ENCODE results near the gene CDC73. TPM values are rescaled to one million over a fixed set of nuclear protein-coding genes. Genes with fewer than 3 reads are reported as not detected.
"Not testable (repeated sequence)": the region's sequence is repeated elsewhere in the genome, so short reads cannot be mapped to it uniquely, and the experiment has no call there.

CDC73 gene
- total RNA-seq, 1 donor from 2014 or later: 57.7 TPM

GRCh38 chr1:193262661-193263060 lies 140.8 kb downstream of the CDC73 start:
- intact Hi-C loops (cut with DNase I): no loop called here
- DNase-seq (ENCODE audit: low spot score): no peak

- intact Hi-C loops (cut with DNase I): no loop called here
- DNase-seq (ENCODE audit: low spot score): no peak
Measured at GRCh38 chr1:193264313-193265065, 142.7 kb downstream of the CDC73 start.

- intact Hi-C loops (cut with DNase I): no loop called here
- DNase-seq (ENCODE audit: low spot score): no peak
Measured at GRCh38 chr1:193265716-193266115, 143.9 kb downstream of the CDC73 start.

GRCh38 chr1:193266794-193267193 lies 145.0 kb downstream of the CDC73 start:
- DNase-seq (ENCODE audit: low spot score); intact Hi-C loops (cut with DNase I): not testable (repeated sequence)

GRCh38 chr1:193270996-193271395 lies 149.2 kb downstream of the CDC73 start:
- no peak for DNase-seq (ENCODE audit: low spot score)
- intact Hi-C loops (cut with DNase I): no loop called here

GRCh38 chr1:193275773-193276172 lies 153.9 kb downstream of the CDC73 start:
- intact Hi-C loops (cut with DNase I): no loop called here
- no peak for DNase-seq (ENCODE audit: low spot score)

GRCh38 chr1:193278968-193279367 lies 157.1 kb downstream of the CDC73 start:
- intact Hi-C loops (cut with DNase I): no loop called here
- DNase-seq (ENCODE audit: low spot score): no peak

GRCh38 chr1:193281894-193282293 lies 160.1 kb downstream of the CDC73 start:
- no peak for DNase-seq (ENCODE audit: low spot score)
- intact Hi-C loops (cut with DNase I): no loop called here

GRCh38 chr1:193283016-193283415 lies 161.2 kb downstream of the CDC73 start:
- intact Hi-C loops (cut with DNase I): no loop called here
- DNase-seq (ENCODE audit: low spot score): no peak

- intact Hi-C loops (cut with DNase I): no loop called here
- DNase-seq (ENCODE audit: low spot score): no peak
Measured at GRCh38 chr1:193284219-193284618, 162.4 kb downstream of the CDC73 start.

- no peak for DNase-seq (ENCODE audit: low spot score)
- intact Hi-C loops (cut with DNase I): no loop called here
Measured at GRCh38 chr1:193285641-193286040, 163.8 kb downstream of the CDC73 start.

GRCh38 chr1:193288548-193289080 lies 166.8 kb downstream of the CDC73 start:
- DNase-seq (ENCODE audit: low spot score); intact Hi-C loops (cut with DNase I): not testable (repeated sequence)

- intact Hi-C loops (cut with DNase I): no loop called here
- no peak for DNase-seq (ENCODE audit: low spot score)
Measured at GRCh38 chr1:193293726-193294125, 171.9 kb downstream of the CDC73 start.

- no peak for DNase-seq (ENCODE audit: low spot score)
- intact Hi-C loops (cut with DNase I): no loop called here
Measured at GRCh38 chr1:193299038-193299437, 177.2 kb downstream of the CDC73 start.

GRCh38 chr1:193301746-193302145 lies 179.9 kb downstream of the CDC73 start:
- no peak for DNase-seq (ENCODE audit: low spot score)
- intact Hi-C loops (cut with DNase I): no loop called here

- DNase-seq (ENCODE audit: low spot score): no peak
- intact Hi-C loops (cut with DNase I): no loop called here
Measured at GRCh38 chr1:193303849-193304248, 182.0 kb downstream of the CDC73 start.

Small RNA genes lying within 50 kb of the gene (microRNA-seq; reads per million reads assigned to microRNA genes)
- not detected for gene MIR1278

Other genes starting within 250 kb of the CDC73 start
- gene UCHL5, start 62.7 kb upstream of the CDC73 start, total RNA-seq: 26.4 TPM
- gene RO60, start 62.4 kb upstream of the CDC73 start, total RNA-seq: 61.6 TPM
- gene GLRX2, start 16.6 kb upstream of the CDC73 start, total RNA-seq: 29.0 TPM
- gene B3GALT2, start 64.6 kb downstream of the CDC73 start, total RNA-seq: 30.3 TPM

Measured in cardiac septum (tissue), 1 donor.